ENCODE data around the gene BTNL3. TPM values are rescaled to one million over a fixed set of nuclear protein-coding genes. Genes with fewer than 3 reads are reported as not detected.

BTNL3 gene
- total RNA-seq, 2 donors from 2014 or later, result 1.6 TPM; not detected in 1

DNA sequence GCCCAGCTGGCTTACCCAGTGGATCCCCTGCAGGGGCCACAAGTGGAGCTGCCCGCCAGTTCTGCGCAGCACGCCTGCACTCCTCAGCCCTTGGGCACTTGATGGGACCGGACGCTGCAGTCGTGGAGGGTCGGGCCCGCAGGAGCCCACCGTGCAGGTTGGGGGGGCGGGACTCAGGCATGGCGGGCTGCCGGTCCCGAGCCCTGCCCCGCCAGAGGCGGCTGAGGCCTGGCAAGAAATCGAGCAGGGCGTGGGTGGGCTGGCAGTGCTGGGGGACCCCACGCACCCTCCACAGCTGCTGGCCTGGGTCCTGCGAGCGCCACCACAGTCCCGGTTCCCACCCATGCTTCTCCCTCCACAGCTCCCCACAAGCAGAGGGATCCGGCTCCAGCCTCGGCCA is 19.2 kb upstream of the BTNL3 start:
- Histone ChIP-seq H3K36me3 (no peaks in the 10 kb centered on the region), H3K27ac (no peak overlapping the region), H3K4me3 (no peak overlapping the region), H3K4me1 (replicated peaks) (no peaks in the 10 kb centered on the region), H3K27me3 (replicated peaks; ENCODE audit: insufficient read depth) (no peaks in the 10 kb centered on the region), H3K9me3 (no peaks in the 10 kb centered on the region)
- intact Hi-C loops (cut with DNase I), result no loop called here
- no peak for DNase-seq (ENCODE audit: low spot score)
- TF ChIP-seq, protein P1, sequence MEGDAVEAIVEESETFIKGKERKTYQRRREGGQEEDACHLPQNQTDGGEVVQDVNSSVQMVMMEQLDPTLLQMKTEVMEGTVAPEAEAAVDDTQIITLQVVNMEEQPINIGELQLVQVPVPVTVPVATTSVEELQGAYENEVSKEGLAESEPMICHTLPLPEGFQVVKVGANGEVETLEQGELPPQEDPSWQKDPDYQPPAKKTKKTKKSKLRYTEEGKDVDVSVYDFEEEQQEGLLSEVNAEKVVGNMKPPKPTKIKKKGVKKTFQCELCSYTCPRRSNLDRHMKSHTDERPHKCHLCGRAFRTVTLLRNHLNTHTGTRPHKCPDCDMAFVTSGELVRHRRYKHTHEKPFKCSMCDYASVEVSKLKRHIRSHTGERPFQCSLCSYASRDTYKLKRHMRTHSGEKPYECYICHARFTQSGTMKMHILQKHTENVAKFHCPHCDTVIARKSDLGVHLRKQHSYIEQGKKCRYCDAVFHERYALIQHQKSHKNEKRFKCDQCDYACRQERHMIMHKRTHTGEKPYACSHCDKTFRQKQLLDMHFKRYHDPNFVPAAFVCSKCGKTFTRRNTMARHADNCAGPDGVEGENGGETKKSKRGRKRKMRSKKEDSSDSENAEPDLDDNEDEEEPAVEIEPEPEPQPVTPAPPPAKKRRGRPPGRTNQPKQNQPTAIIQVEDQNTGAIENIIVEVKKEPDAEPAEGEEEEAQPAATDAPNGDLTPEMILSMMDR (IDR thresholded peaks at IDR 0.05), result no peak
- TF ChIP-seq POLR2AphosphoS5 (IDR thresholded peaks at IDR 0.05), result no peak
- no peak for TF ChIP-seq POLR2A (IDR thresholded peaks at IDR 0.05)
- 100% methylated on average over 1 of the region's 23 CpGs for WGBS

DNA sequence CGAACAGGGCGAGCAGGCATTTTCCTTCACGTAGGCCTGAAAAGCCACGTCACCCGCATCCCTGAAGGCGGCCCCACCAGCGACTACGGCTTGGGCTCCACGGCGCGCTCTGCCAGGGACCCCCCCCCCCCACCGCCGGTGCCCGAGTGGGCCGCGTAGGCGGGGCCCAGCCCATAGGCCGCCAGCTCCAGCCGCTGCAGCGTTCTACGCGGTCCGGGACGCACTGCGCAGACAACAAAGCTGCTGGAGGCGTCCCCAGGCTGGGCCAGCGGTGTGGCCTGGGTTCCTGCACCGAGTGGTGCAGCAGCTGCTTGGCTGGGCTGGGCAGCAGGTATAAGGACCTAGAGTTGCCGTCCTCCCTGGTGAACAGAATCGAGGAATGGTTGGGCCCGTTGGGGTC is 18.3 kb upstream of the BTNL3 start:
- H3K27ac ChIP-seq, result no peak overlapping the region
- intact Hi-C loops (cut with DNase I), result no loop called here
- WGBS, result 100% methylated on average over 4 of the region's 31 CpGs
- H3K36me3 ChIP-seq, result no peaks in the 10 kb centered on the region
- no peaks in the 10 kb centered on the region for H3K9me3 ChIP-seq
- H3K4me1 ChIP-seq (replicated peaks), result no peaks in the 10 kb centered on the region
- TF ChIP-seq POLR2A (IDR thresholded peaks at IDR 0.05) (no peak), POLR2AphosphoS5 (IDR thresholded peaks at IDR 0.05) (no peak)
- TF ChIP-seq, protein P1 (IDR thresholded peaks at IDR 0.05), result no peak
- H3K27me3 ChIP-seq (replicated peaks; ENCODE audit: insufficient read depth), result no peaks in the 10 kb centered on the region
- no peak for DNase-seq (ENCODE audit: low spot score)
- no peak overlapping the region for H3K4me3 ChIP-seq

DNA sequence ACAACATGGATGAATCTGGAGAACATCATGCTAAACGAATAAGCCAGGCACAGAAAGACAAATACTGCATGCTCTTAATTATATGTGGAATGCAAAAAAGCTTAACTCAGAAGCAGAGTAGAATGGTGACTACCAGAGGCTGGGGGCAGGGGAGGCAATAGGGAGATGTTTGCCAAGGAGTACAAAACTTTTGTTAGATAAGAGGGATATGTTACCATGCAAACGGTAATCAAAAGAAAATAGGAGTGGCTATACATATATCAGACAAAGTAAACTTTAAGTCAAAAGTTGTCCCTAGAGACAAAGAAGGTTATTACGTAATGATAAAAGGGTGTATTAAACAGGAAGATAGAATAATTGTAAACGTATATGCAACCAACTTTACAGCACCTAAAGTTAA is 17.8 kb upstream of the BTNL3 start:
- no peak overlapping the region for H3K27ac ChIP-seq
- no peaks in the 10 kb centered on the region for H3K4me1 ChIP-seq (replicated peaks)
- H3K4me3 ChIP-seq, result no peak overlapping the region
- no peaks in the 10 kb centered on the region for H3K36me3 ChIP-seq
- no peaks in the 10 kb centered on the region for H3K9me3 ChIP-seq
- no peak for DNase-seq (ENCODE audit: low spot score)
- WGBS, result 45% methylated on average over 4 of the region's 4 CpGs
- TF ChIP-seq POLR2AphosphoS5 (IDR thresholded peaks at IDR 0.05) (no peak), POLR2A (IDR thresholded peaks at IDR 0.05) (no peak)
- TF ChIP-seq, protein P1 (IDR thresholded peaks at IDR 0.05), result no peak
- H3K27me3 ChIP-seq (replicated peaks; ENCODE audit: insufficient read depth), result no peaks in the 10 kb centered on the region
- intact Hi-C loops (cut with DNase I), result no loop called here

DNA sequence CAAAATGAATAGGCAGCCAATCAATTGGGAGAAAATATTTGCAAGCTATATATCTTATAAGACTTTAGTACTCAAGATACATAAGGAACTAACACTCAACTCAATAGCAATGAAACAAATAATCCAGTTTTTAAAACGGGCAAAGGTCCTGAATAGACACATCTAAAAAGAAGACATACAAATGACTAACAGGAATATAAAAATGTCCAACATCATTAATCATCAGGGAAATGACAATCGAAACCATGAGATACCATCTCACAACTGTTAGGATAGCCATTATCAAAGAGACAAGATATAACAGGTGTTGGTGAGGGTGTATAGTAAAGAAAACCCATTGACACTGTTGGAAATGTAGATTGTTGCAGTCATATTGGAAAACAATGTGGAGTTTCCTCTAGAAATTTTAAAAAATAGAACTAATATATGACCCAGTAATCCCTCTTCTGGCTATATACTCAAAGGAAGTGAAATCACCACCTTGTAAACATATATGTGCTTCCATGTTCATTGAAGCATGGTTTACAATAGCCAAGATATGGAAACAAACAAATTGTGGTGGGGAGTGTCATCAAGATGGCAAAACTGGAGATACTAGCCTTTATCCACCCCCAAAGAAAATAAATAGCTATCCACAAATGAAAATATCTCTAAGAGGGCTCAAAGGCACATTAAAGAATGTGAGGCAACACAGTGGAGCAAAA is 13.9 kb upstream of the BTNL3 start:
- no peaks in the 10 kb centered on the region for H3K27me3 ChIP-seq (replicated peaks; ENCODE audit: insufficient read depth)
- no peak for DNase-seq (ENCODE audit: low spot score)
- intact Hi-C loops (cut with DNase I), result no loop called here
- H3K4me1 ChIP-seq (replicated peaks), result no peaks in the 10 kb centered on the region
- no peaks in the 10 kb centered on the region for H3K36me3 ChIP-seq
- no peaks in the 10 kb centered on the region for H3K9me3 ChIP-seq
- TF ChIP-seq POLR2AphosphoS5 (IDR thresholded peaks at IDR 0.05) (no peak), POLR2A (IDR thresholded peaks at IDR 0.05) (no peak)
- TF ChIP-seq, protein P1 (IDR thresholded peaks at IDR 0.05), result no peak
- H3K27ac ChIP-seq, result no peak overlapping the region
- no peak overlapping the region for H3K4me3 ChIP-seq
- 26% methylated on average over 2 of the region's 2 CpGs for WGBS

DNA sequence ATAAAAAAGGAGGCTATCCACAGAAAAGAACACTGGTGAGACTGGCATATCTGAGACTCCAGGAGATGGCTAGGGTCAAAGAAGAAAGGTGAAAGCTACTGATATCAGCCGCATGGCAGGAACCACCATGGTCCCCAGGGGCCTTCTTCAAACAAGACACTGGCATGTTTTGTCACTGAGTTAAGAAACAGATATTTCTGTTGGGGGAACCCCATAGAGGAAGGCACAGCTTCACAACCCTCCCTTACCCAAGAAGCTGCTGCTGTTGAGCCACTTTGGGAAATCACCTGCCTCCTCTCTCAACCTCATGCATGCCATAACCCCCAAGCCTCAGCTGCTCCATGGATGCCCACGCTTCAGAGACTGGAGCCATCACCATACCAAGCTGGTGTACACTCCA is 13.3 kb upstream of the BTNL3 start:
- intact Hi-C loops (cut with DNase I), result no loop called here
- Histone ChIP-seq H3K36me3 (no peaks in the 10 kb centered on the region), H3K9me3 (no peaks in the 10 kb centered on the region), H3K4me3 (no peak overlapping the region), H3K4me1 (replicated peaks) (no peaks in the 10 kb centered on the region), H3K27ac (no peak overlapping the region), H3K27me3 (replicated peaks; ENCODE audit: insufficient read depth) (no peaks in the 10 kb centered on the region)
- 88% methylated on average over 2 of the region's 2 CpGs for WGBS
- no peak for DNase-seq (ENCODE audit: low spot score)
- no peak for TF ChIP-seq POLR2AphosphoS5 (IDR thresholded peaks at IDR 0.05)
- TF ChIP-seq POLR2A (IDR thresholded peaks at IDR 0.05), result no peak
- TF ChIP-seq, protein P1 (IDR thresholded peaks at IDR 0.05), result no peak
